Bronchial epithelial cell (primary cell): Measurements from ENCODE around the gene SPNS2. TPM values are rescaled to one million over a fixed set of nuclear protein-coding genes. Genes with fewer than 3 reads are reported as not detected.

Experiments used
- DNase-seq: peaks from one replicate; pipeline ENCODE4 v3.0.0-alpha.2; 2010; ENCODE audit warnings: low read depth
- FAIRE-seq: peaks from 2 replicates; lab custom pipeline; 2011; peaks lifted over from hg19 to GRCh38; lab: Jason Lieb, UNC
- H3K27me3 ChIP-seq: 2 replicates; pipeline ENCODE4 v1.5.1; 2011; ENCODE audit warnings: low read length; ENCODE audit not compliant: control insufficient read depth, insufficient read depth
- H3K36me3 ChIP-seq: 2 replicates; pipeline ENCODE4 v1.5.1; 2011; ENCODE audit warnings: low read length; ENCODE audit not compliant: control insufficient read depth, insufficient read depth
- H3K4me3 ChIP-seq: 2 replicates; pipeline ENCODE4 v1.5.1; 2011; ENCODE audit warnings: mild to moderate bottlenecking, low read depth, low read length, control low read depth
- CTCF ChIP-seq: IDR thresholded peaks from 2 replicates; pipeline ENCODE4 v1.5.1; 2011; ENCODE audit warnings: mild to moderate bottlenecking, moderate library complexity, low read length, control low read depth, inconsistent platforms; ENCODE audit not compliant: insufficient read depth, severe bottlenecking
- total RNA-seq: library from RNA; depleted of rRNA; stranded (reverse); fragments of >200 nt; gene quantifications from 2 replicates; pipeline ENCODE4 v1.2.1, GENCODE V29; 2014

The SPNS2 gene
- total RNA-seq, 1 donor from 2014 or later, result 3.9 TPM

DNA sequence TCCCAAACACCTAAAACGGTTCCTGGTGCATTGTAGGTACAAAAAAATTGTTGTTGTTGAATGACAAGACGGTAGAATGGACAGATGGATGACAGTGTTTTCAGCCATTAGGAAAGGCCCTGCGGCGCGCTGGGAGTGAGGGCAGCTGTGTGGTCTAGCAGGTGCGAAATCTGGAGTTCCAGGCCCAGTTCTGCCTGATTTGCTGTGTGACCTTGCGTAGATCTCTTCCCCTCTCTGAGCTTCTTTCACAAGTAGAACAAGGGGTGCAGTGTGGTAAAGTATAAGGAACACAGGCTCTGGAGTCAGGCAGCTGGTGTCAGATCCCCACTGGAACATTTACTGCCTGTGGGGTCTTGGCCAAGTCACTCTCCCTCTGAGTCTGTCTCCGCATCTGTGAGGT, 25.3 kb downstream of the SPNS2 start:
- Histone ChIP-seq H3K36me3 (no peaks in the 10 kb centered on the region), H3K27me3 (peaks cover 2% of the 10 kb centered on the region), H3K4me3 (no peak overlapping the region)
- DNase-seq, result no peak
- no peak for TF ChIP-seq CTCF
- no peak for FAIRE-seq

- Histone ChIP-seq H3K4me3 (no peak overlapping the region), H3K36me3 (no peaks in the 10 kb centered on the region), H3K27me3 (peaks cover 2% of the 10 kb centered on the region)
- DNase-seq, result no peak
- no peak for FAIRE-seq
- no peak for TF ChIP-seq CTCF
Observed at GRCh38 chr17:4525691-4526397, 27.2 kb downstream of the SPNS2 start.

DNA sequence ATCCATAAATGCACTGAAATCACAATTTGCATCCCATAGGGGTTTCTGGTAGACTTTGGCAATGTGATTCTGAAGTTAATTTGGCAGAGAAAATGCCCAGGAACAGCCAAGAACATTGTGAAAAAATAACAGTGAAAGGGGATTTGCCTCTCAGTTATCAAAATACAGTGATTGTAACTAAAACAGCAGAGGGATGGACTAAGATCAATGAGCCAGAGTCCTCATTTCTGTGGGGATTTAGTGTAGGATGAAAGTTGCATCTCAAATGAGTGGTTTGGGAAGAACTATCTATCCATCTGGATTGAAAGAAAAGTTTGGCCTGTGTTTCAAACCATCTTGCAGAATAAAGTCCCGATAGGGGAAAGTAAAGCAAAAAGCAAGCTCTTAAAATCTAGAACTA, 28.5 kb downstream of the SPNS2 start:
- TF ChIP-seq CTCF, result no peak
- no peak for FAIRE-seq
- DNase-seq, result no peak
- H3K36me3 ChIP-seq, result no peaks in the 10 kb centered on the region
- H3K27me3 ChIP-seq, result peaks cover 4% of the 10 kb centered on the region
- H3K4me3 ChIP-seq, result no peak overlapping the region

GRCh38 chr17:4527566-4528125, 29.0 kb downstream of the SPNS2 start:
- H3K4me3 ChIP-seq, result no peak overlapping the region
- peaks cover 5% of the 10 kb centered on the region for H3K27me3 ChIP-seq
- TF ChIP-seq CTCF, result no peak
- no peaks in the 10 kb centered on the region for H3K36me3 ChIP-seq
- DNase-seq (no peak), FAIRE-seq (no peak)

DNA sequence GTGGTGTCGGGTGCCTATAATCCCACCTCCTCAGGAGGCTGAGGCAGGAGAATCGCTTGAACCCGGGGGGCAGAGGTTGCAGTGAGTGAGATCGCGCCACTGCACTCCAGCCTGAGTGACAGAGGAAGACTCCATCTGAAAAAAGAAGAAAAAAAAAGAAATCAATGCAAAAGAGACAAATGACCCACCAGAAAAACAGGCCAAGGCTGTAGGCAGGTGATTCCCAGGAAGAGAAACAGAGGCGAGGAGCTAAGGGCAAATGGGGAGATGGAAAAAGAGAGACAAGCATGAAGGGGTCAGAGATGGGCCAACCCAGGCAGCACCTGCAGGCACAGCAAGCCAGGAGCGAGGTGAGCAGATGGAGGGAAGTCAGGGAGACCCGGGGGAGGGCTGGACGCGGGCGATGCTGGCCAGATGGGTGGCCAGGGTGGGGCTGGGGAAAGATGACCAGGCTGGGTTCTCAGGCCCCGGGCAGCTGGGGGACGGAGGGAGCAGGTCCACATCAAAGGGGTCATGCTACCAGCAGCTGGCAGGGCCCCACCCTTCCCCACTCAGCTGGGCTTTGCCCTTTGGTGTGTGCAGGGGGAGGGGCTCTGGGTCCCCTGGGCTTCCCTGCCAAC, 31.0 kb downstream of the SPNS2 start:
- H3K36me3 ChIP-seq, result no peaks in the 10 kb centered on the region
- no peak overlapping the region for H3K4me3 ChIP-seq
- peaks cover 7% of the 10 kb centered on the region for H3K27me3 ChIP-seq
- TF ChIP-seq CTCF, result no peak
- FAIRE-seq (no peak), DNase-seq (no peak)
